Lung (tissue), 13 donors: ENCODE results near the gene C11orf21. TPM values are rescaled to one million over a fixed set of nuclear protein-coding genes. Genes with fewer than 3 reads are reported as not detected.

Experiments
- ATAC-seq: fragments of 200-7000 bp; cut with Tn5 transposase; one replicate; pipeline ENCODE4 v1.9.1; 2020; ENCODE audit warnings: moderate number of reproducible peaks; ENCODE audit not compliant: insufficient read depth, low FRiP score
- DNase-seq, 3 donors: peaks; one replicate each; pipeline ENCODE4 v3.0.0-alpha.2; 2013 to 2017
- H3K27ac ChIP-seq, 2 donors: one replicate each; pipeline ENCODE4 v1.5.1; 2013; ENCODE audit warnings: mild to moderate bottlenecking in 2 of 2, moderate library complexity in 2 of 2, control low read depth in 1 of 2, inconsistent platforms in 1 of 2, low read depth in 1 of 2, low read length in 1 of 2
- H3K27me3 ChIP-seq, 3 donors: one replicate each; pipeline ENCODE4 v1.5.1; 2013; ENCODE audit warnings: low read length in 2 of 3; ENCODE audit not compliant: control insufficient read depth in 3 of 3, insufficient read depth in 3 of 3
- H3K36me3 ChIP-seq, 4 donors: one replicate each; pipeline ENCODE4 v1.5.1; 2013; ENCODE audit warnings: low read length in 4 of 4, mild to moderate bottlenecking in 1 of 4, moderate library complexity in 1 of 4; ENCODE audit not compliant: control insufficient read depth in 4 of 4, insufficient read depth in 4 of 4
- H3K4me1 ChIP-seq, 5 donors: one replicate each; pipeline ENCODE4 v1.5.1; 2013; ENCODE audit warnings: low read length in 5 of 5, mild to moderate bottlenecking in 2 of 5, moderate library complexity in 1 of 5; ENCODE audit not compliant: control insufficient read depth in 5 of 5, insufficient read depth in 5 of 5
- H3K4me3 ChIP-seq: one replicate; pipeline ENCODE4 v1.5.1; 2013; ENCODE audit warnings: mild to moderate bottlenecking, control low read depth, moderate library complexity
- H3K9ac ChIP-seq, 2 donors: one replicate each; pipeline ENCODE4 v1.5.1; 2013; ENCODE audit warnings: low read length in 2 of 2, control low read depth in 1 of 2; ENCODE audit not compliant: insufficient read depth in 1 of 2
- H3K9me3 ChIP-seq, 4 donors: one replicate each; pipeline ENCODE4 v1.5.1; 2013; ENCODE audit warnings: low read length in 3 of 4, mild to moderate bottlenecking in 1 of 4, moderate library complexity in 1 of 4; ENCODE audit not compliant: control insufficient read depth in 4 of 4, insufficient read depth in 3 of 4
- WGBS, 2 donors: extraction: QIAGEN DNeasy Blood & Tissue Kit; methylation state at CpG; one replicate each; pipeline ENCODE4 v1.1.7; 2013; 5-methylcytosine and 5-hydroxymethylcytosine counted together
- polyA plus RNA-seq, 2 donors: library from polyadenylated mRNA; stranded (reverse); fragments of 200-250 nt; gene quantifications; one replicate each; pipeline ENCODE4 v1.2.1, GENCODE V29; 2013
- small RNA-seq: library from RNA; depleted of rRNA; stranded (forward); fragments of <200 nt; gene quantifications from one replicate; pipeline ENCODE3, GENCODE V24; 2014; ENCODE audit warnings: low replicate concordance
- total RNA-seq, 2 donors: library from RNA; depleted of rRNA in 1 of 2; stranded (reverse); fragments of >200 nt in 1 of 2; gene quantifications; one replicate each; pipeline ENCODE4 v1.2.1, GENCODE V29; 2014 to 2021
- TF ChIP-seq, protein P1 (sequence below): IDR thresholded peaks from 2 replicates; pipeline ENCODE4 v1.5.1; 2012; ENCODE audit warnings: mild to moderate bottlenecking; ENCODE audit errors: control extremely low read depth, extremely low read depth
- donor health status: control.
- donor health status: control.
- donor health status: Bipolar disorder and iron deficiency.
- donor health status: healthy.
- donor health status: DM: yes; HTN: yes; CAD: no.

C11orf21 gene
- total and polyA plus RNA-seq, 4 donors: 3.4 to 6.0 (median 4.8) TPM

DNA sequence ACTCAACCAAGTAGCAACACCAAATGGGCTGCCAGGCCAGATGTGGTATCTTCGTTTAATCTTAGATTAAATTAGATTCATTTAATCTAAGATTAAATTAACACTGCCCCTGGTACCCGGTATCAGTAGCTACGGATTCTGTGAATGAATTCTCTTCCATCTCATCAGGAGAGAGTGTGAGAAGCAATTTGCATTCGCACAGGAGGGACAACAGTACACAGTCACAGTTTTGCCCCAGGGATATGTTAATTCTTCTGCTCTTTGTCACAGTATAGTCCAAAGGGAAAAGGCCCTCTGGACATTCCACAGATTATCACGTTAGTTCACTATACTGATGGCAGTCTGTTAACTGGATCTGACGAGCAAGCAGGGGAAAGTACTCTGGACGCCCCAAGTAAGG lies 54.2 kb downstream of the C11orf21 start:
- Histone ChIP-seq H3K27me3 (peaks cover 0 to 5% (median 0%) of the 10 kb centered on the region in 3 donors), H3K4me1 (peaks cover 0 to 1% (median 0%) of the 10 kb centered on the region in 5 donors), H3K27ac (no peak overlapping the region), H3K9me3 (no peaks in the 10 kb centered on the region), H3K4me3 (no peak overlapping the region), H3K9ac (no peak overlapping the region), H3K36me3 (no peaks in the 10 kb centered on the region)
- DNase-seq: no peak
- ATAC-seq: no peak
- TF ChIP-seq, protein P1, sequence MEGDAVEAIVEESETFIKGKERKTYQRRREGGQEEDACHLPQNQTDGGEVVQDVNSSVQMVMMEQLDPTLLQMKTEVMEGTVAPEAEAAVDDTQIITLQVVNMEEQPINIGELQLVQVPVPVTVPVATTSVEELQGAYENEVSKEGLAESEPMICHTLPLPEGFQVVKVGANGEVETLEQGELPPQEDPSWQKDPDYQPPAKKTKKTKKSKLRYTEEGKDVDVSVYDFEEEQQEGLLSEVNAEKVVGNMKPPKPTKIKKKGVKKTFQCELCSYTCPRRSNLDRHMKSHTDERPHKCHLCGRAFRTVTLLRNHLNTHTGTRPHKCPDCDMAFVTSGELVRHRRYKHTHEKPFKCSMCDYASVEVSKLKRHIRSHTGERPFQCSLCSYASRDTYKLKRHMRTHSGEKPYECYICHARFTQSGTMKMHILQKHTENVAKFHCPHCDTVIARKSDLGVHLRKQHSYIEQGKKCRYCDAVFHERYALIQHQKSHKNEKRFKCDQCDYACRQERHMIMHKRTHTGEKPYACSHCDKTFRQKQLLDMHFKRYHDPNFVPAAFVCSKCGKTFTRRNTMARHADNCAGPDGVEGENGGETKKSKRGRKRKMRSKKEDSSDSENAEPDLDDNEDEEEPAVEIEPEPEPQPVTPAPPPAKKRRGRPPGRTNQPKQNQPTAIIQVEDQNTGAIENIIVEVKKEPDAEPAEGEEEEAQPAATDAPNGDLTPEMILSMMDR: no peak
- WGBS, 2 donors: 91 to 94% methylated on average over 7 of the region's 7 CpGs

Small RNA genes lying within 50 kb of the gene (small RNA-seq; reads per million reads assigned to genes)
- not detected for gene RNU6-878P

Other genes starting within 250 kb of the C11orf21 start
- gene IGF2, start 162.5 kb downstream of the C11orf21 start, total RNA-seq: 10 to 100 TPM; 23.5 to 87.7 TPM
- 1 to 10 TPM; 2.9 to 7.8 TPM for gene IGF2, start 162.5 kb downstream of the C11orf21 start, polyA plus RNA-seq
- gene INS, start 140.7 kb downstream of the C11orf21 start, total RNA-seq: not detected
- 1 to 10 TPM; 1.2 to 3.3 TPM for gene INS, start 140.7 kb downstream of the C11orf21 start, polyA plus RNA-seq
- under 1 TPM in 1 of 2 donors, not detected in 1; 0.31 TPM for gene TH, start 130.1 kb downstream of the C11orf21 start, total RNA-seq
- under 1 TPM in 1 of 2 donors, not detected in 1; 0.14 TPM for gene TH, start 130.1 kb downstream of the C11orf21 start, polyA plus RNA-seq
- 1 to 10 TPM in 1 of 2 donors, not detected in 1; 2.4 TPM for gene ASCL2, start 31.3 kb downstream of the C11orf21 start, total RNA-seq
- gene ASCL2, start 31.3 kb downstream of the C11orf21 start, polyA plus RNA-seq: 1 to 10 TPM in 1 of 2 donors, under 1 TPM in 1; 0.94 to 2.2 TPM
- 1 to 10 TPM; 7.4 to 7.6 TPM for gene TSPAN32, start 95 bp upstream of the C11orf21 start, total RNA-seq
- gene TSPAN32, start 95 bp upstream of the C11orf21 start, polyA plus RNA-seq: 1 to 10 TPM; 6.1 to 6.8 TPM
- gene CD81, start 75.4 kb upstream of the C11orf21 start, total RNA-seq: 100 to 1,000 TPM; 605 to 708 TPM
- 100 to 1,000 TPM; 412 to 679 TPM for gene CD81, start 75.4 kb upstream of the C11orf21 start, polyA plus RNA-seq
- 10 to 100 TPM; 25.1 to 56.5 TPM for gene TSSC4, start 98.8 kb upstream of the C11orf21 start, total RNA-seq
- gene TSSC4, start 98.8 kb upstream of the C11orf21 start, polyA plus RNA-seq: 10 to 100 TPM; 48.8 to 50.7 TPM
- under 1 TPM; 0.18 to 0.20 TPM for gene TRPM5, start 142.6 kb upstream of the C11orf21 start, total RNA-seq
- gene TRPM5, start 142.6 kb upstream of the C11orf21 start, polyA plus RNA-seq: under 1 TPM; 0.02 to 0.04 TPM
- 10 to 100 TPM; 15.4 to 41.7 TPM for gene KCNQ1, start 143.1 kb upstream of the C11orf21 start, total RNA-seq
- gene KCNQ1, start 143.1 kb upstream of the C11orf21 start, polyA plus RNA-seq: 10 to 100 TPM; 23.5 to 29.0 TPM